Measurements from ENCODE around the gene TEX12. TPM values are rescaled to one million over a fixed set of nuclear protein-coding genes. Genes with fewer than 3 reads are reported as not detected.
A peak's percentile ranks its signal among the peaks of the same experiment; 100 is the strongest.

Gene TEX12
- total and polyA plus RNA-seq, 2 of the 8 experiments (the other 6 are each of a cell fraction or from before 2014, with no cell fraction given), result not detected

DNA sequence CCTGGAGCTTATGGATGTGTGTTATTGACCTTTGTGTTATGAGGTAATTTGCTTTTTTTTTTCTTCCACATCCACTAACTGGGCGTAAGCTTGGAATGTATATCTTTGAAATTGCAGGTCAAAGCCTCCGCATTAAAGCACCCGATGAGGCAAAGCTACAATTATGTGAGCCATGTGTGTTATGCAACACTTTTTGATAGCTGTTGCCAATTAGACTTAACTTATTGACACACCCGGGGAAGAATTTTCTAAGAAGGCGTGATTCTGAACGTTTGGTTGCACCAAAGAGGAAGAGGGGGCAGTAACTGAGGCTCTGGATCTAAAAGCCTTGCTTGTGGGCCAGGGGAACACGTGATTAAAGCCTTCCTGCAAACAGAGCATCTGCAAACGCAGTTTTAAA, 610 bp upstream of the TEX12 start:
- DNase-seq (ENCODE audit: low read depth in 1 of 2, low spot score in 2 of 2) (no peak), FAIRE-seq (no peak)
- WGBS, 2 experiments (ENCODE audit: extremely low coverage in 1 of 2, insufficient coverage in 1 of 2, insufficient read length in 1 of 2, insufficient replicate concordance in 2 of 2, low coverage in 1 of 2, low lambda C conversion rate in 2 of 2, missing lambda C conversion rate in 1 of 2), result 91% methylated on average over 8 of the region's 8 CpGs; no CpG with 5 or more reads in 1 of the 2 experiments
- POLR2A ChIA-PET (ENCODE audit: partially characterized antibody), result interaction anchor here (0.9 kb wide), 1 partner anchor 13 kb away, joined by 5 read pairs; no protein-coding TSS in a partner anchor
- Histone ChIP-seq H4K20me1 (replicated peaks in 1 of 2; ENCODE audit: control insufficient read depth in 1 of 2, insufficient read depth in 2 of 2, low read length in 2 of 2) (no peaks in the 10 kb centered on the region), H4K5ac (ENCODE audit: insufficient read length, low read depth, low read length) (no peak overlapping the region), H2BK120ac (replicated peaks; ENCODE audit: low read depth, low read length) (no peak overlapping the region), H4K8ac (ENCODE audit: extremely low read depth, insufficient read depth, low read length) (0 out of 2 replicates have a peak overlapping the region, but pooled peaks have one; percentile 65), H3K14ac (ENCODE audit: insufficient read length) (no peak overlapping the region), H3K4me1 (replicated peaks in 1 of 4; ENCODE audit: control insufficient read depth in 3 of 4, insufficient read depth in 4 of 4, low read length in 3 of 4) (no peaks in the 10 kb centered on the region; a peak in 2 of 7 replicates), H3K23ac (ENCODE audit: insufficient read length) (no peak overlapping the region), H2BK12ac (ENCODE audit: low read depth, low read length) (no peak overlapping the region), H3K27ac (ENCODE audit: low read depth, low read length) (no peak overlapping the region), H3K9ac (replicated peaks in 1 of 4; ENCODE audit: extremely low read depth in 1 of 4, low read depth in 3 of 4, low read length in 3 of 4) (no peak overlapping the region), H3K4me2 (ENCODE audit: insufficient read depth in 1 of 2, low read depth in 2 of 2, low read length in 2 of 2) (no peak overlapping the region), H3K36me3 (ENCODE audit: control insufficient read depth in 2 of 4, insufficient read depth in 4 of 4, low read length in 3 of 4) (no peaks in the 10 kb centered on the region), H3K4ac (replicated peaks; ENCODE audit: insufficient read length, low read depth, low read length) (no peak overlapping the region), H4K91ac (replicated peaks; ENCODE audit: insufficient read length, low read length) (no peak overlapping the region), H3K9me3 (ENCODE audit: insufficient read depth in 2 of 2, low read depth in 1 of 2, low read length in 1 of 2) (no peaks in the 10 kb centered on the region), H2BK15ac (ENCODE audit: low read length) (no peak overlapping the region), H3K56ac (replicated peaks; ENCODE audit: insufficient read length, low read depth, low read length) (no peak overlapping the region), H3K79me2 (ENCODE audit: control insufficient read depth in 1 of 2, insufficient read depth in 2 of 2, low read length in 2 of 2) (no peaks in the 10 kb centered on the region), H2AK5ac (ENCODE audit: low read depth, low read length) (no peak overlapping the region), H3K4me3 (ENCODE audit: extremely low read depth in 1 of 4, insufficient read depth in 2 of 4, low read depth in 3 of 4, low read length in 4 of 4) (no peak overlapping the region), H3K18ac (ENCODE audit: extremely low read depth, low read length) (no peak overlapping the region), H3K23me2 (ENCODE audit: low read depth, low read length) (no peaks in the 10 kb centered on the region), H2BK20ac (ENCODE audit: low read length) (no peak overlapping the region), H2AFZ (ENCODE audit: low read length) (peak overlapping the region; percentile 82; the same call in 1 of the 2 replicates), H2BK5ac (ENCODE audit: low read depth, low read length) (no peak overlapping the region), H3K27me3 (replicated peaks in 1 of 4; ENCODE audit: control insufficient read depth in 3 of 4, extremely low read depth in 1 of 4, insufficient read depth in 3 of 4, low read length in 3 of 4) (no peaks in the 10 kb centered on the region), H3K79me1 (ENCODE audit: low read depth, low read length) (no peaks in the 10 kb centered on the region)
- CTCF ChIA-PET (ENCODE audit: partially characterized antibody), result interaction anchor here (0.6 to 1.9 kb wide), 4 partner anchors 9 to 1137 kb away, joined by 3 to 4 read pairs (median 3); partner anchors contain the start of gene BCO2
- TF ChIP-seq KDM1A (IDR thresholded peaks at IDR 0.05; ENCODE audit: borderline replicate concordance, low read length) (no peak), CBX5 (IDR thresholded peaks at IDR 0.05; ENCODE audit: low read depth, low read length) (no peak), SIX5 (IDR thresholded peaks at IDR 0.05; ENCODE audit: low read depth, low read length) (no peak)
